ENCODE measurements around the gene ANKMY1.
"Not testable (repeated sequence)": the region's sequence is repeated elsewhere in the genome, so short reads cannot be mapped to it uniquely, and the experiment has no call there.

The ANKMY1 gene

GRCh38 chr2:240522406-240522805 lies 35.4 kb downstream of the ANKMY1 start (continued):
- no peak for TF ChIP-seq ZNF513 (tag by site-specific recombination; IDR thresholded peaks at IDR 0.05)
- TF ChIP-seq ZNF2 (tag by site-specific recombination; IDR thresholded peaks at IDR 0.05), result no peak
- TF ChIP-seq ZNF560 (tag by site-specific recombination; IDR thresholded peaks at IDR 0.05; ENCODE audit: borderline replicate concordance), result no peak
- TF ChIP-seq BCL6B (tag by site-specific recombination; IDR thresholded peaks at IDR 0.05), result no peak
- TF ChIP-seq REPIN1 (tag by site-specific recombination; IDR thresholded peaks at IDR 0.05; ENCODE audit: low read depth), result no peak

- H3K4me1 ChIP-seq (ENCODE audit: control insufficient read depth, insufficient read depth, low read length); H3K27ac ChIP-seq (ENCODE audit: extremely low read depth, low read depth, low read length); H3K4me3 ChIP-seq (ENCODE audit: low read depth, low read length); H3K9me3 ChIP-seq (ENCODE audit: control insufficient read depth, insufficient read depth, low read depth, low read length): not testable (repeated sequence)
- H3K36me3 ChIP-seq (ENCODE audit: control insufficient read depth in 2 of 2, insufficient read depth in 1 of 2, low read length in 2 of 2), result peaks cover 0 to 39% of the 10 kb centered on the region in 2 experiments; a peak in 2 of 3 replicates
- POLR2A ChIA-PET, result interaction anchor here (0.6 to 0.8 kb wide), 2 partner anchors 29 to 1076 kb away, joined by 3 to 4 read pairs; no protein-coding TSS in a partner anchor
- CTCF ChIA-PET, result interaction anchor here (0.6 to 1.3 kb wide), 3 partner anchors 8 to 558 kb away, joined by 3 to 4 read pairs (median 3); no protein-coding TSS in a partner anchor
Observed at GRCh38 chr2:240521885-240522284, 35.9 kb downstream of the ANKMY1 start.

- Histone ChIP-seq H3K27ac (ENCODE audit: extremely low read depth, low read depth, low read length) (no peak overlapping the region), H3K9me3 (ENCODE audit: control insufficient read depth, insufficient read depth, low read depth, low read length) (no peaks in the 10 kb centered on the region), H3K36me3 (ENCODE audit: control insufficient read depth in 2 of 2, insufficient read depth in 1 of 2, low read length in 2 of 2) (peaks cover 0 to 34% of the 10 kb centered on the region in 2 experiments; a peak in 1 of 3 replicates), H3K4me1 (ENCODE audit: control insufficient read depth, insufficient read depth, low read length) (no peaks in the 10 kb centered on the region), H3K4me3 (ENCODE audit: low read depth, low read length) (no peak overlapping the region)
- no peak for TF ChIP-seq ZNF280D (tag by site-specific recombination; IDR thresholded peaks at IDR 0.05)
- no peak for TF ChIP-seq ZNF2 (tag by site-specific recombination; IDR thresholded peaks at IDR 0.05)
- TF ChIP-seq ZNF585B (tag by site-specific recombination; IDR thresholded peaks at IDR 0.05), result no peak
- no peak for TF ChIP-seq ZFP41 (tag by site-specific recombination; IDR thresholded peaks at IDR 0.05; ENCODE audit: borderline replicate concordance)
- no peak for TF ChIP-seq ZNF510 (tag by site-specific recombination; IDR thresholded peaks at IDR 0.05; ENCODE audit: insufficient replicate concordance)
- TF ChIP-seq ZNF529 (tag by site-specific recombination; IDR thresholded peaks at IDR 0.05; ENCODE audit: insufficient replicate concordance), result no peak
- TF ChIP-seq ZNF24 (tag by site-specific recombination; IDR thresholded peaks at IDR 0.05), result no peak
- TF ChIP-seq ZNF398 (tag by site-specific recombination; IDR thresholded peaks at IDR 0.05), result no peak
- no peak for TF ChIP-seq ZNF792 (tag by site-specific recombination; IDR thresholded peaks at IDR 0.05)
- TF ChIP-seq ZNF175 (tag by site-specific recombination; IDR thresholded peaks at IDR 0.05), result no peak
- ChIA-PET POLR2A (interaction anchor here (0.6 kb wide), 1 partner anchor 42 kb away, joined by 3 read pairs; no protein-coding TSS in a partner anchor), CTCF (interaction anchor here (0.8 kb wide), 1 partner anchor 46 kb away, joined by 5 read pairs; no protein-coding TSS in a partner anchor)
Observed at GRCh38 chr2:240520974-240521350, 36.8 kb downstream of the ANKMY1 start.

Data from HEK293 (cell line).